GM18511 (cell line): ENCODE measurements around the gene FAM163A.

Source experiments
- ATAC-seq: cut with Tn5 transposase; IDR thresholded peaks from one replicate; pipeline ENCODE4 v1.9.1; 2021; ENCODE audit warnings: mild to moderate bottlenecking, moderate library complexity; ENCODE audit not compliant: unreplicated experiment

Gene FAM163A

GRCh38 chr1:179812501-179813292 is 69.6 kb downstream of the FAM163A start:
- no peak for ATAC-seq

- ATAC-seq: peak; percentile 4
Measured at GRCh38 chr1:179813626-179814545, 70.8 kb downstream of the FAM163A start.

- peak; percentile 41 for ATAC-seq
Measured at GRCh38 chr1:179814546-179814838, 71.4 kb downstream of the FAM163A start.

GRCh38 chr1:179815641-179816040 is 72.5 kb downstream of the FAM163A start:
- no peak for ATAC-seq

- ATAC-seq: no peak
Measured at GRCh38 chr1:179816196-179816960, 73.3 kb downstream of the FAM163A start.

GRCh38 chr1:179817056-179817455 is 74.0 kb downstream of the FAM163A start:
- no peak for ATAC-seq

GRCh38 chr1:179817789-179818188 is 74.7 kb downstream of the FAM163A start:
- ATAC-seq: no peak

- no peak for ATAC-seq
Measured at GRCh38 chr1:179818260-179818659, 75.2 kb downstream of the FAM163A start.

- no peak for ATAC-seq
Measured at GRCh38 chr1:179818743-179819173, 75.7 kb downstream of the FAM163A start.

- no peak for ATAC-seq
Measured at GRCh38 chr1:179820226-179820970, 77.3 kb downstream of the FAM163A start.

GRCh38 chr1:179821524-179821923 is 78.4 kb downstream of the FAM163A start:
- ATAC-seq: no peak

GRCh38 chr1:179822065-179822464 is 79.0 kb downstream of the FAM163A start:
- no peak for ATAC-seq

GRCh38 chr1:179823693-179824092 is 80.6 kb downstream of the FAM163A start:
- ATAC-seq: no peak

- ATAC-seq: no peak
Measured at GRCh38 chr1:179824265-179824664, 81.2 kb downstream of the FAM163A start.

GRCh38 chr1:179825206-179825605 is 82.1 kb downstream of the FAM163A start:
- no peak for ATAC-seq

GRCh38 chr1:179825798-179826460 is 82.8 kb downstream of the FAM163A start:
- ATAC-seq: no peak

GRCh38 chr1:179826626-179827280 is 83.7 kb downstream of the FAM163A start:
- no peak for ATAC-seq

GRCh38 chr1:179828554-179829110 is 85.5 kb downstream of the FAM163A start:
- ATAC-seq: no peak

- ATAC-seq: no peak
Measured at GRCh38 chr1:179831225-179831624, 88.1 kb downstream of the FAM163A start.
